Panc1 (cell line): Measurements from ENCODE around the gene MYOZ2. TPM values are rescaled to one million over a fixed set of nuclear protein-coding genes. Genes with fewer than 3 reads are reported as not detected.

ENCODE experiments used
- ATAC-seq: fragments of 200-7000 bp; cut with Tn5 transposase; 2 replicates; pipeline ENCODE4 v1.9.1; 2020; ENCODE audit warnings: mild to moderate bottlenecking, moderate library complexity
- BruUV-seq: library from RNA; stranded (reverse); fragments of 400-500 nt; replicated peaks from 2 replicates; lab custom pipeline; 2021; lab: Mats Ljungman, UMichigan
- CTCF ChIA-PET: fragments of 300-600 bp; sonication (Branson Sonifier 250); formaldehyde crosslinking; loops from one replicate; lab custom pipeline; 2022; ENCODE audit warnings: antibody characterized with exemption; lab: Charles Lee
- POLR2A ChIA-PET: fragments of 300-600 bp; sonication (Branson Sonifier 250); formaldehyde crosslinking; loops from one replicate; lab custom pipeline; 2022; ENCODE audit warnings: antibody characterized with exemption; lab: Charles Lee
- DNase-seq: peaks from one replicate; pipeline ENCODE4 v3.0.0-alpha.2; 2010; ENCODE audit warnings: low read depth, low spot score
- H3K27ac ChIP-seq: 2 replicates; pipeline ENCODE4 v1.5.1; 2011; ENCODE audit warnings: mild to moderate bottlenecking, low read length, inconsistent platforms
- H3K27me3 ChIP-seq: fragments of 200-500 bp; sonication (Bioruptor generic); 2 replicates; pipeline ENCODE4 v1.6.0; 2014; ENCODE audit warnings: low read length, inconsistent platforms; ENCODE audit not compliant: control insufficient read depth, insufficient read depth
- H3K36me3 ChIP-seq: fragments of 200-500 bp; sonication (Bioruptor generic); 2 replicates; pipeline ENCODE4 v1.5.1; 2014; ENCODE audit warnings: inconsistent platforms, mild to moderate bottlenecking, low read length, moderate library complexity; ENCODE audit not compliant: control insufficient read depth, insufficient read depth
- H3K4me1 ChIP-seq: 2 replicates; pipeline ENCODE4 v1.5.1; 2011; ENCODE audit warnings: inconsistent platforms, mild to moderate bottlenecking, low read length, moderate library complexity; ENCODE audit not compliant: control insufficient read depth, insufficient read depth
- H3K4me3 ChIP-seq, 2 experiments: 2 replicates each; pipeline ENCODE4 v1.5.1; 2011 to 2012; ENCODE audit warnings: low read depth in 2 of 2, low read length in 2 of 2, mild to moderate bottlenecking in 2 of 2, inconsistent platforms in 1 of 2, moderate library complexity in 1 of 2
- H3K9me3 ChIP-seq: fragments of 200-500 bp; sonication (Bioruptor generic); 2 replicates; pipeline ENCODE4 v1.5.1; 2014; ENCODE audit warnings: low read depth, mild to moderate bottlenecking, inconsistent platforms, low read length, moderate library complexity; ENCODE audit not compliant: control insufficient read depth, insufficient read depth
- POLR2AphosphoS5 ChIP-seq: IDR thresholded peaks from 2 replicates; pipeline ENCODE4 v1.6.1; 2012; ENCODE audit warnings: mild to moderate bottlenecking, low read depth, low read length, moderate library complexity
- SIN3A ChIP-seq: IDR thresholded peaks from 2 replicates; pipeline ENCODE4 v1.6.1; 2012; ENCODE audit warnings: low read depth, mild to moderate bottlenecking, low read length, moderate library complexity, borderline replicate concordance; ENCODE audit not compliant: insufficient read depth
- TCF7L2 ChIP-seq: IDR thresholded peaks from 2 replicates; pipeline ENCODE4 v1.6.1; 2011; ENCODE audit warnings: mild to moderate bottlenecking, low read depth, low read length, inconsistent platforms
- in situ Hi-C: cut with HindIII; loops from 2 replicates; pipeline ENCODE4 v1.10.0; 2016; ENCODE audit warnings: low sequenced_read_pairs, low pct_unique_long_range_greater_than_20kb
- intact Hi-C: fragments of 100-400 bp; cut with micrococcal nuclease; formaldehyde crosslinking; loops from one replicate; pipeline ENCODE4 v1.10.0; 2022; ENCODE audit not compliant: unreplicated experiment
- total RNA-seq: library from RNA; stranded (reverse); gene quantifications from one replicate; pipeline ENCODE4 v1.2.1, GENCODE V29; 2021; ENCODE audit not compliant: unreplicated experiment
- TF ChIP-seq, protein P1 (sequence below): fragments of 450-650 bp; IDR thresholded peaks from 2 replicates; pipeline ENCODE4 v1.5.1; 2017; ENCODE audit warnings: mild to moderate bottlenecking
- TF ChIP-seq, protein P2 (sequence below), 2 experiments: IDR thresholded peaks; 2 replicates each; pipeline ENCODE4 v1.6.1; 2011 to 2012; ENCODE audit warnings: low read depth in 2 of 2, control low read depth in 1 of 2, low read length in 1 of 2, mild to moderate bottlenecking in 1 of 2, moderate library complexity in 1 of 2; ENCODE audit not compliant: insufficient read depth in 1 of 2

MYOZ2 gene
- total RNA-seq, 1 experiment from 2014 or later, result not detected

DNA sequence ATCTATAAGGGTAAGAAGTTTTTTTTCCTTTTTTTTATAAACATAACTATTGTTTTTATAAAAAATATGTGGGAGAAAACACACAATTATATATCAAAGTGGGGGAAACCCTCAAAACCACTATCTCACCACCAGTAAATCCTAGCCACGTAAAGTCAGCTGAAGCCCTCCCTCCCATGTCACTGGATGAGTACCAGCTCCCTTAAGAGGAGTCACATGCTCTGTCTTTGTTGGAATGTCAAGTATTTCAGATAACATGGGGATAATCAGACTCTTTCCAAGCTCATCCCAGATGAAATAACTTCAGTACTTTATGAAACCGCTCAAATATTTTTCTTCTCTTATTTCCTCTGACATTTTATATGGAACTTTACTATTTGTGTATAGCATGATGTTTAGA lies 2.4 kb downstream of the MYOZ2 start:
- Histone ChIP-seq H3K27ac (no peak overlapping the region), H3K27me3 (no peaks in the 10 kb centered on the region), H3K4me3 (no peak overlapping the region), H3K36me3 (no peaks in the 10 kb centered on the region), H3K4me1 (no peaks in the 10 kb centered on the region), H3K9me3 (no peaks in the 10 kb centered on the region)
- ATAC-seq (no peak), DNase-seq (no peak)
- in situ Hi-C loops, result no loop called here
- TF ChIP-seq SIN3A, result no peak
- no peak for TF ChIP-seq POLR2AphosphoS5
- no peak for TF ChIP-seq TCF7L2
- TF ChIP-seq, protein P1, sequence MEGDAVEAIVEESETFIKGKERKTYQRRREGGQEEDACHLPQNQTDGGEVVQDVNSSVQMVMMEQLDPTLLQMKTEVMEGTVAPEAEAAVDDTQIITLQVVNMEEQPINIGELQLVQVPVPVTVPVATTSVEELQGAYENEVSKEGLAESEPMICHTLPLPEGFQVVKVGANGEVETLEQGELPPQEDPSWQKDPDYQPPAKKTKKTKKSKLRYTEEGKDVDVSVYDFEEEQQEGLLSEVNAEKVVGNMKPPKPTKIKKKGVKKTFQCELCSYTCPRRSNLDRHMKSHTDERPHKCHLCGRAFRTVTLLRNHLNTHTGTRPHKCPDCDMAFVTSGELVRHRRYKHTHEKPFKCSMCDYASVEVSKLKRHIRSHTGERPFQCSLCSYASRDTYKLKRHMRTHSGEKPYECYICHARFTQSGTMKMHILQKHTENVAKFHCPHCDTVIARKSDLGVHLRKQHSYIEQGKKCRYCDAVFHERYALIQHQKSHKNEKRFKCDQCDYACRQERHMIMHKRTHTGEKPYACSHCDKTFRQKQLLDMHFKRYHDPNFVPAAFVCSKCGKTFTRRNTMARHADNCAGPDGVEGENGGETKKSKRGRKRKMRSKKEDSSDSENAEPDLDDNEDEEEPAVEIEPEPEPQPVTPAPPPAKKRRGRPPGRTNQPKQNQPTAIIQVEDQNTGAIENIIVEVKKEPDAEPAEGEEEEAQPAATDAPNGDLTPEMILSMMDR, result no peak
- TF ChIP-seq, protein P2, sequence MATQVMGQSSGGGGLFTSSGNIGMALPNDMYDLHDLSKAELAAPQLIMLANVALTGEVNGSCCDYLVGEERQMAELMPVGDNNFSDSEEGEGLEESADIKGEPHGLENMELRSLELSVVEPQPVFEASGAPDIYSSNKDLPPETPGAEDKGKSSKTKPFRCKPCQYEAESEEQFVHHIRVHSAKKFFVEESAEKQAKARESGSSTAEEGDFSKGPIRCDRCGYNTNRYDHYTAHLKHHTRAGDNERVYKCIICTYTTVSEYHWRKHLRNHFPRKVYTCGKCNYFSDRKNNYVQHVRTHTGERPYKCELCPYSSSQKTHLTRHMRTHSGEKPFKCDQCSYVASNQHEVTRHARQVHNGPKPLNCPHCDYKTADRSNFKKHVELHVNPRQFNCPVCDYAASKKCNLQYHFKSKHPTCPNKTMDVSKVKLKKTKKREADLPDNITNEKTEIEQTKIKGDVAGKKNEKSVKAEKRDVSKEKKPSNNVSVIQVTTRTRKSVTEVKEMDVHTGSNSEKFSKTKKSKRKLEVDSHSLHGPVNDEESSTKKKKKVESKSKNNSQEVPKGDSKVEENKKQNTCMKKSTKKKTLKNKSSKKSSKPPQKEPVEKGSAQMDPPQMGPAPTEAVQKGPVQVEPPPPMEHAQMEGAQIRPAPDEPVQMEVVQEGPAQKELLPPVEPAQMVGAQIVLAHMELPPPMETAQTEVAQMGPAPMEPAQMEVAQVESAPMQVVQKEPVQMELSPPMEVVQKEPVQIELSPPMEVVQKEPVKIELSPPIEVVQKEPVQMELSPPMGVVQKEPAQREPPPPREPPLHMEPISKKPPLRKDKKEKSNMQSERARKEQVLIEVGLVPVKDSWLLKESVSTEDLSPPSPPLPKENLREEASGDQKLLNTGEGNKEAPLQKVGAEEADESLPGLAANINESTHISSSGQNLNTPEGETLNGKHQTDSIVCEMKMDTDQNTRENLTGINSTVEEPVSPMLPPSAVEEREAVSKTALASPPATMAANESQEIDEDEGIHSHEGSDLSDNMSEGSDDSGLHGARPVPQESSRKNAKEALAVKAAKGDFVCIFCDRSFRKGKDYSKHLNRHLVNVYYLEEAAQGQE (IDR thresholded peaks at IDR 0.05; ENCODE audit: insufficient read depth in 1 of 2, low read depth in 2 of 2, low read length in 1 of 2), result no peak
- CTCF ChIA-PET, result no interaction called here
- POLR2A ChIA-PET, result no interaction called here
- BruUV-seq, result no TSS peak
- intact Hi-C loops, result no loop called here

DNA sequence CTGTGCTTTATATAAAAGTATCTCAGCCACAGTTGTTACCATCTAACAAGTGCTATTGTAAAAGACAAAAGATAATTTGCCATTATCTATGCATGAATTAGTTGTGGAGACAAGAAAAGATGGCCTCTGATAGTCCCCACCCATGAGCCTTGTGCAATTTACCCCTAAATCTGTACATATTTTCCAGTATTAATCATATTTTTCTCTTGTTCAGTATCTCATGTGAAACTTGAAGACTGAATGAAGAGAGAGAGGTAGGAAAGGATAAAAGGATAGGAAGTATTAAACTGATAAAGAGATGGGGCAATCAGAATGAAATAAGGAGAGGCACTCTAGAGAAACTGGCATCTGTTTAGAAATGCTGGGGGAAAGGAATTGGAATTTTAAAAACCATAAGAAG lies 3.7 kb downstream of the MYOZ2 start:
- no TSS peak for BruUV-seq

More for the DNA sequence above, 3.7 kb downstream of the MYOZ2 start:
- Histone ChIP-seq H3K27me3 (no peaks in the 10 kb centered on the region), H3K4me3 (no peak overlapping the region), H3K4me1 (no peaks in the 10 kb centered on the region), H3K9me3 (no peaks in the 10 kb centered on the region), H3K27ac (no peak overlapping the region), H3K36me3 (no peaks in the 10 kb centered on the region)
- in situ Hi-C loops, result no loop called here
- intact Hi-C loops, result no loop called here
- POLR2A ChIA-PET, result no interaction called here
- TF ChIP-seq SIN3A (no peak), TCF7L2 (no peak)
- TF ChIP-seq, protein P1, result no peak
- TF ChIP-seq, protein P2 (IDR thresholded peaks at IDR 0.05; ENCODE audit: insufficient read depth in 1 of 2, low read depth in 2 of 2, low read length in 1 of 2), result no peak
- CTCF ChIA-PET, result no interaction called here
- DNase-seq (no peak), ATAC-seq (no peak)
